DMS53 (cell line): ENCODE results near the gene RAPGEF1.

Source experiments
- DNase-seq: peaks from one replicate; lab custom pipeline; 2025; lab: John Stamatoyannopoulos, UW

The RAPGEF1 gene

GRCh38 chr9:131605770-131606590, 133.9 kb downstream of the RAPGEF1 start:
- DNase-seq, result peak; percentile 34

GRCh38 chr9:131603711-131604439, 136.0 kb downstream of the RAPGEF1 start:
- no peak for DNase-seq

- no peak for DNase-seq
These were observed 136.7 kb downstream of the RAPGEF1 start for GRCh38 chr9:131603199-131603598.

DNA sequence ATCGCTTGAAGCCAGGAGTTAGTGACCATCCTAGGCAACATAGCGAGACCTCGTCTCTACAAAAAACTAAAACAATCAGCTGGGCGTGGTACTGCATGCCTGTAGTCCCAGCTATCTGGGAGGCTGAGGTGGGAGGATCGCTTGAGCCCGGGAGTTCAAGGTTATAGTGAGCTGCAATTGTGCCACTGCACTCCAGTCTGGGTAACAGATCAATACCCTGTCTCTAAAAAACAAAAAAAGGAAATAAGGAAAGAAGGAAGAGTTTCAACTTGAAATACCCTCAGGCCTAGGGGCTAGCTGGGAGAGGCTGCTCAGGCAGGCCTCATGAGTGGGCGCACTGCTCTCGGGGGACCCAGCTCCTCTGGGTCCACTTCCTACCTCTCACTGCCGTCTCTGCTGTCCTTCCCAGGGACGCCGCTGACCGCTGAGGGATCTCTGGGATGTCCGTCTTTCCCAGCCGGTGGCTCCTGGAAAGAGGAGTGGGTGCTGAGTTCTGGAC, 138.1 kb downstream of the RAPGEF1 start:
- no peak for DNase-seq

GRCh38 chr9:131598121-131598520, 141.8 kb downstream of the RAPGEF1 start:
- no peak for DNase-seq

GRCh38 chr9:131597246-131597645, 142.6 kb downstream of the RAPGEF1 start:
- DNase-seq, result no peak

DNA sequence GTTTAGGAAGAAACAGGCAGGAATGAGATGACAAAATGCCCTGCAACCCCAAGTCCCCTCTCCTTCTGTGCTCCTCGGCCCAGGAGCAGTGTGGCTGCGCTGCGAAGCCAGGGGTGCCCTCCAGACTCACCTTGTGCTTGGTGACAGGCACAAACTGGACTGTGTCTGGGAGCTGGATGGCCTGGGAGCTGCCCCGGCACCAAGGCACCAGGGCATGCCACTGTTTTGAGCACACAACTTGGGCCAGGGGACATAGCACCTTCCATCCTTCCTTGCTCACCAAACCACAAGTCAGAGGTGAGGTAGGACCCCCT, 143.5 kb downstream of the RAPGEF1 start:
- no peak for DNase-seq

DNA sequence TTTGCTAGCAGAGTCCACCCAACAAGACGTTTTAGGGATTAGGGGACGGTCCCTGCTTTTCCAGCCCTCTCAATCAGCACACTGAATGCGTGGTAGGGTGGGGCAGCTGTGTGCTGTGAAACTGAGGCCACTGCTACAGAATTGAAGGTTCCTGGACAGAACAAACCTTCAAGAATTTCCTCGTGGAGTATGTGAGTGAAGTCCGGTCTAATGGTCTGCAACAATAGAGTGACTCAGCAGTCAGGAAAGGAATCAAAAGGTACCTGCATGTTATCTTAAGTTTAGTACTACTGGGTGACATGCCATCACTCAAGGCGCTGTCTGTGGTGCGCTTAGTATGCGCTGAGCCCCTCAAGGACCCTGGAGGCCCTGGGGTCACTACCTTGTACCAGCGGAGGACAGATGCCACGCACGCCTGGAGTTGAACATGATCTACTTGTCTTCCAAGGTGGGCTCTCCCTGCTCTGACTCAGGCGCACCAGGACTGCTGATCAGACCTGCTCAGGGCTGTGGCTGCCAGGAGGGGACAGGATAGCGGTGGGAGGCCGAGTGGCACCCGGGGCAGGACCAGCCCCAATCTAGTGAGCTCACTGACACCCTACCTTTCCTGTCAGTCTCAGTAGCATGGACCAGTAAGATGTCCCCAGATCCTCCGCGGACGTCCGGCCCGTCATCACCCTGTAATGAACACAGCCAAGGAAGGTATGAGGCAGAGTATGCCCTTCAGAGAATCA, 144.0 kb downstream of the RAPGEF1 start:
- no peak for DNase-seq

DNA sequence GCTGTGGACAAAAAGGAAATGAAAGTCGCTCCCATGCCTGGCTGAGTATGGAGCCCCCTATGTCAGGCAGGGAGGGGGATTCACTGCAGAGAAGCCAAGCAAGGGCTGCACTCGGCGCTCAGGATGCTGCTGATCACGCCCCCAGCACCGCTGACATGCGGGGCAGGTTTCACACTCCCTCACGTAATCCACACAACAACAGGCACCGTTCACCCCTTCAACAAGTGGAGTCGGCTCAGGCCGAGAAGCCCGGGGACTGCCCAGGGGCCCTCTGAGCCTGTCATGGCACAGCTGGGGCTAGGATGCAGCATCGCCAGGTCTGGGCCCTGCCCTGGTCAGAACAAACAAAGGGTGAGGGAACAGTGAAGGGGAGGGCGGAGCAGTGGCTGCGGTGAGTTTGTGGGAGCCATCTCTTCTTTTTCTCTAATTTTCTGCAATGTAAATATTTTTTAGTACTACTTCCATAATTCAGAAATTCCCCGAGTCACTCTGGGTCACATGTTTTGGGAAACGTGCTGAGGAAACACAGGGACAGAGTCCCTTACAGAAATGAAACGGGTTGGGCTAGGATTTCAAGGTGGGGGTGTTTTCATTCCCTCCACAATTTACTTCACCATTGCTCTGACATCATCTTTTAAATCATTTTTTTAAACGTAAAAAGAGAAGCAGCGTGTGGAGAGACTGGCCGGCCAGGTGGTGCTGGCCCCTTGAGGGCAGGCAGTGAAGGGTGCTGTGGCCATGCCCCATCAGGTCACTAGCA, 144.8 kb downstream of the RAPGEF1 start:
- DNase-seq, result no peak

DNA sequence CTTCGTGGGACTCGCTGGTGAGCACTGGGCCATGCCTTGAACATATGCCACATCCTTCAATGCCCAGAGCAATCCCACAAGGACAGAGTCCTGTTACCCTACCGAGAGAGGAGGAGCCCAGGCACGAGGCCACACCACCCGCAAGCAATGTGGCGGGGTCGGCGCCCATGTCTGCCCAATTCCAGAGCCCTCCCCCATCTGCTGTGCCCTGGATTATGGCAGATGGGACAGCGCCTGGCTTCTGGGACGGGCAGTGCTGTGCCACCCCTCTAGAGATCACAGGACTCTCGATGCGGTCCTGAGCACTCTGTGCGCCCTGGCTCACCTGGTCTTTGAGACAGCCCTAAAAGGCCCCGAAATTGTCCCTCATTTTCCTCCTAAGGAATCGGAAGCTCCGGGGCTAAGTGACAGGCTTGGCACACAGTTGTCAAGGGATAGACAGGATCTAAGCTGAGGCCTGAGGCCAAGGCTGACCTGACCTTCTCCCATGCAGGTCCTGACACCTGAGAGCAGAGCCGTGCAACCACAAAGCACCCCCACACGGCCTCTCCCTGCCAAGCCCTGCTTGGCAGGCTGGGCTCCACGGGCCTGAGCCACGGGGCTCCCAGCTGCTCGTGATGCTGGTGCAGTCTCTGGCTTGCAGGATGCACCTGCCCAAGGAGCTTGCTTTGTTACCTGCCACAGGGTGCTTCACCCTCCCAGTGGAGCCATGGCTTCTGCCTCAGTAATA, 145.8 kb downstream of the RAPGEF1 start:
- DNase-seq, result no peak

- no peak for DNase-seq
These were observed 146.6 kb downstream of the RAPGEF1 start for GRCh38 chr9:131593091-131593820.

- no peak for DNase-seq
These were observed 148.0 kb downstream of the RAPGEF1 start for GRCh38 chr9:131591845-131592208.

GRCh38 chr9:131590907-131591844, 148.7 kb downstream of the RAPGEF1 start:
- peak; percentile 94 for DNase-seq

- DNase-seq, result no peak
These were observed 149.4 kb downstream of the RAPGEF1 start for GRCh38 chr9:131590449-131590848.

DNA sequence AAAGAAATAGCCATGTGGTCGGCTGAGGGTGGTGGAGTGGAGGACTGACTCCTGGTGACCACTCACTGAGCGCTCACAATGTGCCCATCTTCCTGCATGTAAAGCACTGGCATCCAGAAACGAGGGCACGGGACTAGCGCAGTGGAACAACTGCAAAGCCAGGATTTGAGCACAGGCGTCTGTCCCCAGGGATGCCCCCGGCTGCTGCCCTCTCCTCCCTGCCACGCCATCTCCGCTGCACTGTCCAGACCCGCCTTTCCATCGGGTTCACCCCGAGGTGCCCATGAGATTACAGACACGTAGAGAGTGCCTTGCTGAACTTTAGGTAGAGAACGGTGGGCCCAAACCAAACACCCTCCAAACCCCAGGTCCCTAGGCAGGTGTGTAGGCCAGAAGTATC, 149.9 kb downstream of the RAPGEF1 start:
- DNase-seq, result no peak

GRCh38 chr9:131589124-131589711, 150.7 kb downstream of the RAPGEF1 start:
- peak; percentile 42 for DNase-seq

DNA sequence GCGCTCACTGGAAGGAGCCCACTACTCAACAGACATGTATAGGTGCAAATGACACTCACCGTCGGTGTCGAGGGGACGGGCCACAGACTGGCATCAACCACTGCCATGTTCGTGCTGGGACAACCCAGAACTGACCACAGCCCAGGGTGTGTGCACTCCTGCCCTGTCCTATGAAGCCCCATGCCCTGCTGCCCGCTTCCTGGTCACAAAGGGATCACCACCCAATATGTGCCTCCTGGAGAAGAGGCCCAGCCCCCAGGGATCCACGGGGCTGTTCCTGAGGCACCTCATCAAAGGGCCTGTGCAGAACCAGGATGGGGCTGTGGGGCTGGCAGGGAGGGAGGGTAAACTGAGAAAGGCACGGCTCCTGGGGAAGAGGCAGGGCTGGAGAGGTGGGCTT, 151.5 kb downstream of the RAPGEF1 start:
- no peak for DNase-seq

GRCh38 chr9:131587906-131588305, 152.0 kb downstream of the RAPGEF1 start:
- DNase-seq, result no peak

- no peak for DNase-seq
These were observed 152.5 kb downstream of the RAPGEF1 start for GRCh38 chr9:131587331-131587730.
